Measurements from ENCODE around the gene PIP5K1B. TPM values are rescaled to one million over a fixed set of nuclear protein-coding genes. Genes with fewer than 3 reads are reported as not detected.

Gene PIP5K1B
- total and polyA plus RNA-seq, 2 donors (not counting 1 experiment from before 2014, with no cell fraction given) = under 0.01 to 0.03 TPM

DNA sequence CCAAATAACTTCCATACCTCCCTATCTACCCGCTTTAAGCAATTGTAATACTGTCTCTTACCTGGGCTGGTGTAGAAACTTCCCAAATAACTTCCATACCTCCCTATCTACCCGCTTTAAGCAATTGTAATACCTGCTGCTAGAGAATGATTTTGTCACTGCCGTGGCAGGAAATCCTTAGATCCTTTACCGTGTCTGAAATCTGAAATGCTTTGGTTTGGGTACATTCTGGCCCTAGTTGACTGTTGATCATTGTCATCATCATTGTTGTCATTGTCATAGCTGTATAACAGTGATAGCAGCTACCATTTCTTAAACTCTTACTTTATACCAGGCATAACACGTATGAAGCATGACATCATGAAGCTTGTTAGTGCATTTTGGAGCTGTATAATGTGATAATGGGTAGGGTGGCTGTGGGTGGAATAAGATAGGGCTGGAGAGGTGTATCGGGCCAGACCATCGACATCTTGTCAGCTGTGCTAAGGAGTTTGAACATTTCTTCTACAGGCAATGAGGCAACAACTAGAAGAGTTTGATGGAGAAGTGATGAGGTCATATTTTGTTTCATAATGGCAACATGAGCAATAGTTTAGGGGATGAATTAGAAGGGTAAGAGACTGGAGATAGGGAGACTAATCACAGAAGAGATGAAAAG lies 15.7 kb downstream of the PIP5K1B start:
- no peak overlapping the region for H3K4me2 ChIP-seq (ENCODE audit: extremely low read depth, insufficient read depth, low read length)
- no peak overlapping the region for H3K27ac ChIP-seq (ENCODE audit: insufficient read depth, low read length)
- H2AFZ ChIP-seq (ENCODE audit: low read length) = no peak overlapping the region
- TF ChIP-seq, protein P1, sequence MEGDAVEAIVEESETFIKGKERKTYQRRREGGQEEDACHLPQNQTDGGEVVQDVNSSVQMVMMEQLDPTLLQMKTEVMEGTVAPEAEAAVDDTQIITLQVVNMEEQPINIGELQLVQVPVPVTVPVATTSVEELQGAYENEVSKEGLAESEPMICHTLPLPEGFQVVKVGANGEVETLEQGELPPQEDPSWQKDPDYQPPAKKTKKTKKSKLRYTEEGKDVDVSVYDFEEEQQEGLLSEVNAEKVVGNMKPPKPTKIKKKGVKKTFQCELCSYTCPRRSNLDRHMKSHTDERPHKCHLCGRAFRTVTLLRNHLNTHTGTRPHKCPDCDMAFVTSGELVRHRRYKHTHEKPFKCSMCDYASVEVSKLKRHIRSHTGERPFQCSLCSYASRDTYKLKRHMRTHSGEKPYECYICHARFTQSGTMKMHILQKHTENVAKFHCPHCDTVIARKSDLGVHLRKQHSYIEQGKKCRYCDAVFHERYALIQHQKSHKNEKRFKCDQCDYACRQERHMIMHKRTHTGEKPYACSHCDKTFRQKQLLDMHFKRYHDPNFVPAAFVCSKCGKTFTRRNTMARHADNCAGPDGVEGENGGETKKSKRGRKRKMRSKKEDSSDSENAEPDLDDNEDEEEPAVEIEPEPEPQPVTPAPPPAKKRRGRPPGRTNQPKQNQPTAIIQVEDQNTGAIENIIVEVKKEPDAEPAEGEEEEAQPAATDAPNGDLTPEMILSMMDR (conservative IDR thresholded peaks at IDR 0.05 in 1 of 2, IDR thresholded peaks at IDR 0.05 in 1 of 2; ENCODE audit: low read depth in 1 of 2, low read length in 2 of 2) = no peak
- TF ChIP-seq EZH2 (IDR thresholded peaks at IDR 0.05; ENCODE audit: low read length, missing control alignments) = no peak
- no peaks in the 10 kb centered on the region for H3K9me3 ChIP-seq (ENCODE audit: control insufficient read depth, insufficient read depth, low read depth, low read length)
- H3K9ac ChIP-seq (ENCODE audit: insufficient read depth, low read length) = no peak overlapping the region
- no peaks in the 10 kb centered on the region for H3K4me1 ChIP-seq (ENCODE audit: control insufficient read depth, extremely low read depth, insufficient read depth, low read length)
- no peak overlapping the region for H3K4me3 ChIP-seq (replicated peaks in 1 of 4; ENCODE audit: control extremely low read depth in 1 of 4, insufficient read depth in 1 of 4, low read depth in 3 of 4, low read length in 4 of 4)
- H3K27me3 ChIP-seq (ENCODE audit: control insufficient read depth, insufficient read depth, low read length) = no peaks in the 10 kb centered on the region
- no peaks in the 10 kb centered on the region for H3K36me3 ChIP-seq (ENCODE audit: control insufficient read depth, insufficient read depth, low read length)
- H3K79me2 ChIP-seq (ENCODE audit: control insufficient read depth, insufficient read depth, low read length) = no peaks in the 10 kb centered on the region
- DNase-seq (ENCODE audit: low read depth in 2 of 2) = no peak
- H4K20me1 ChIP-seq (ENCODE audit: control insufficient read depth, extremely low read depth, insufficient read depth, low read length) = no peaks in the 10 kb centered on the region

GRCh38 chr9:68721666-68722330 lies 16.8 kb downstream of the PIP5K1B start:
- Histone ChIP-seq H3K27me3 (ENCODE audit: control insufficient read depth, insufficient read depth, low read length) (no peaks in the 10 kb centered on the region), H3K9me3 (ENCODE audit: control insufficient read depth, insufficient read depth, low read depth, low read length) (no peaks in the 10 kb centered on the region), H2AFZ (ENCODE audit: low read length) (no peak overlapping the region), H3K27ac (ENCODE audit: insufficient read depth, low read length) (no peak overlapping the region), H3K4me2 (ENCODE audit: extremely low read depth, insufficient read depth, low read length) (no peak overlapping the region), H3K9ac (ENCODE audit: insufficient read depth, low read length) (no peak overlapping the region), H3K4me3 (replicated peaks in 1 of 4; ENCODE audit: control extremely low read depth in 1 of 4, insufficient read depth in 1 of 4, low read depth in 3 of 4, low read length in 4 of 4) (no peak overlapping the region), H3K79me2 (ENCODE audit: control insufficient read depth, insufficient read depth, low read length) (no peaks in the 10 kb centered on the region), H3K4me1 (ENCODE audit: control insufficient read depth, extremely low read depth, insufficient read depth, low read length) (no peaks in the 10 kb centered on the region), H3K36me3 (ENCODE audit: control insufficient read depth, insufficient read depth, low read length) (no peaks in the 10 kb centered on the region), H4K20me1 (ENCODE audit: control insufficient read depth, extremely low read depth, insufficient read depth, low read length) (no peaks in the 10 kb centered on the region)
- TF ChIP-seq, protein P1 (conservative IDR thresholded peaks at IDR 0.05 in 1 of 2, IDR thresholded peaks at IDR 0.05 in 1 of 2; ENCODE audit: low read depth in 1 of 2, low read length in 2 of 2) = no peak
- no peak for DNase-seq (ENCODE audit: low read depth in 2 of 2)

- H3K4me1 ChIP-seq (ENCODE audit: control insufficient read depth, extremely low read depth, insufficient read depth, low read length) = no peaks in the 10 kb centered on the region
- TF ChIP-seq EZH2 (IDR thresholded peaks at IDR 0.05; ENCODE audit: low read length, missing control alignments) = no peak
- TF ChIP-seq, protein P1 (conservative IDR thresholded peaks at IDR 0.05 in 1 of 2, IDR thresholded peaks at IDR 0.05 in 1 of 2; ENCODE audit: low read depth in 1 of 2, low read length in 2 of 2) = no peak
- H3K9ac ChIP-seq (ENCODE audit: insufficient read depth, low read length) = no peak overlapping the region
- no peaks in the 10 kb centered on the region for H3K36me3 ChIP-seq (ENCODE audit: control insufficient read depth, insufficient read depth, low read length)
- no peak overlapping the region for H3K27ac ChIP-seq (ENCODE audit: insufficient read depth, low read length)
- no peak for DNase-seq (ENCODE audit: low read depth in 2 of 2)
- H2AFZ ChIP-seq (ENCODE audit: low read length) = no peak overlapping the region
- H3K4me2 ChIP-seq (ENCODE audit: extremely low read depth, insufficient read depth, low read length) = no peak overlapping the region
- H3K79me2 ChIP-seq (ENCODE audit: control insufficient read depth, insufficient read depth, low read length) = no peaks in the 10 kb centered on the region
- H4K20me1 ChIP-seq (ENCODE audit: control insufficient read depth, extremely low read depth, insufficient read depth, low read length) = no peaks in the 10 kb centered on the region
- no peaks in the 10 kb centered on the region for H3K27me3 ChIP-seq (ENCODE audit: control insufficient read depth, insufficient read depth, low read length)
- H3K4me3 ChIP-seq (replicated peaks in 1 of 4; ENCODE audit: control extremely low read depth in 1 of 4, insufficient read depth in 1 of 4, low read depth in 3 of 4, low read length in 4 of 4) = no peak overlapping the region
- H3K9me3 ChIP-seq (ENCODE audit: control insufficient read depth, insufficient read depth, low read depth, low read length) = no peaks in the 10 kb centered on the region
These were observed 20.0 kb downstream of the PIP5K1B start for GRCh38 chr9:68725070-68725469.

All from fibroblast of lung (primary cell).